Thyroid gland (tissue), 4 donors: Measurements from ENCODE around the gene CAMK1D. TPM values are rescaled to one million over a fixed set of nuclear protein-coding genes. Genes with fewer than 3 reads are reported as not detected.

ENCODE experiments used
- DNase-seq, 2 donors: peaks; one replicate each; pipeline ENCODE4 v3.0.0-alpha.2; 2019
- H3K27ac ChIP-seq, 3 donors: fragments of 200-600 bp; sonication (generic); 1 replicate in 2 of 3; 2 replicates in 1 of 3; pipeline ENCODE4 v1.5.1; 2016 to 2019; ENCODE audit warnings: mild to moderate bottlenecking in 1 of 3, moderate library complexity in 1 of 3
- H3K27me3 ChIP-seq: fragments of 200-600 bp; sonication (generic); one replicate; pipeline ENCODE4 v1.5.1; 2019
- H3K36me3 ChIP-seq, 2 donors: fragments of 200-600 bp; sonication (generic); one replicate each; pipeline ENCODE4 v1.5.1; 2016 to 2019
- H3K4me1 ChIP-seq, 2 donors: fragments of 200-600 bp; sonication (generic); one replicate each; pipeline ENCODE4 v1.5.1; 2017 to 2019
- H3K4me3 ChIP-seq, 3 donors: fragments of 200-600 bp; sonication (generic); replicated peaks in 1 of 3; 1 replicate in 2 of 3; 2 replicates in 1 of 3; pipeline ENCODE4 v1.5.1; 2016; ENCODE audit warnings: mild to moderate bottlenecking in 1 of 3
- H3K9me3 ChIP-seq: fragments of 200-600 bp; sonication (generic); one replicate; pipeline ENCODE4 v1.5.1; 2017
- CTCF ChIP-seq, 6 experiments: fragments of 200-600 bp in 3 of 6; fragments of 450-650 bp in 3 of 6; sonication (generic) in 3 of 6; IDR thresholded peaks; one replicate each; pipeline ENCODE4 v1.5.1; 2016 to 2019; ENCODE audit warnings: antibody characterized with exemption in 6 of 6, mild to moderate bottlenecking in 2 of 6, inconsistent platforms in 1 of 6, moderate library complexity in 1 of 6
- POLR2A ChIP-seq, 2 donors: fragments of 450-650 bp; IDR thresholded peaks; one replicate each; pipeline ENCODE4 v1.6.1; 2017; ENCODE audit warnings: antibody characterized with exemption in 2 of 2, mild to moderate bottlenecking in 2 of 2, moderate library complexity in 1 of 2
- WGBS, 2 donors: methylation state at CpG; one replicate each; pipeline ENCODE4 v1.1.5; 2017; 5-methylcytosine and 5-hydroxymethylcytosine counted together
- intact Hi-C: fragments of 100-400 bp; cut with DNase I; formaldehyde crosslinking; loops from one replicate; pipeline ENCODE4 v1.15.1; 2023
- total RNA-seq, 4 donors: library from RNA; depleted of rRNA; stranded (reverse); fragments of >200 nt; gene quantifications; one replicate each; pipeline ENCODE4 v1.2.3, GENCODE V29; 2016

Gene CAMK1D
- total RNA-seq, 4 donors from 2014 or later = 12.2 to 29.6 (median 17.4) TPM

DNA sequence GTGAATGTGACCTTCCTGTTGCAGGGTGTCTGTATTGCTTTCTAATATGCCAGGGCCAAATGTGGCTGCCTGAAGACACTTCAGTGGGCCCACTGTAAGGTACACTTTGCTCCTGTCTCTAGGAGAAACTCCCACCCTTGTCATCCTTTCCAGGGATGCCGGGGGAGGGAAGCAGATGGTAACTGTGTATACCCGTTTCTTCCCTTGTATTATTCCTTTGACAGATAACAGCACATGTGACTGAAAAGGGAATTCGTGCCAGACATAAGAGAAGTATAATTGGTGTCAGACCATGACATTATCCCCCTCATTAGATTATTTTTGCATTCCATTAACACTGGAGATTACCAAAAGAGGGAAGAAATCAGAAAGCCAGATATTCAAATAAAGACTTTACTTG lies 317.7 kb downstream of the CAMK1D start:
- 85 to 90% methylated on average over 3 of the region's 3 CpGs for WGBS, 2 donors
- DNase-seq = no peak
- Histone ChIP-seq H3K36me3 (no peaks in the 10 kb centered on the region), H3K27me3 (no peaks in the 10 kb centered on the region), H3K4me3 (no peak overlapping the region), H3K27ac (no peak overlapping the region), H3K9me3 (no peaks in the 10 kb centered on the region), H3K4me1 (peaks cover 11 to 18% of the 10 kb centered on the region in 2 donors)
- no peak for TF ChIP-seq CTCF (IDR thresholded peaks at IDR 0.05)
- no peak for TF ChIP-seq POLR2A (IDR thresholded peaks at IDR 0.05)
- intact Hi-C loops = no loop called here

DNA sequence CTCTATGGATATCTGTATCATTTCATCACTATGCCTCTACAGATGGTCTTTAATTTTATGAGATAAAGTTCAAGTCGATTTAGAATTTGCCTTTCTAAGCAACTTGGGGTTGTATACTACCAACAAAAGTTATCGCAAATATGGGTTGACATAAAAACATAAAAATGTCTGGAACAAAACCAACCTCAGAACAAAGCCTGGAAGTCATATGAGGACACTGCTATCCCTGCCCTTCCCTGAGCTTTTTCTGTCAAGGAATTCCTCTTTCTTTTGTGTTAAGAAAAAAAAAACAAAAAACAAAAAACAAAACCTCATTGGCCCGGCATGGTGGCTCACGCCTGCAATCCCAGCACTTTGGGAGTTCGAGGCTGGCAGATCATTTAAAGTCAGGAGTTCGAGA lies 319.3 kb downstream of the CAMK1D start:
- Histone ChIP-seq H3K4me1 (peaks cover under 1 to 8% of the 10 kb centered on the region in 2 donors), H3K4me3 (no peak overlapping the region), H3K27me3 (no peaks in the 10 kb centered on the region), H3K36me3 (no peaks in the 10 kb centered on the region), H3K9me3 (no peaks in the 10 kb centered on the region), H3K27ac (no peak overlapping the region)
- DNase-seq = no peak
- WGBS, 2 donors = 80 to 81% methylated on average over 6 of the region's 6 CpGs
- TF ChIP-seq CTCF (IDR thresholded peaks at IDR 0.05) (no peak), POLR2A (IDR thresholded peaks at IDR 0.05) (no peak)
- intact Hi-C loops = no loop called here

GRCh38 chr10:12670004-12670403 lies 320.7 kb downstream of the CAMK1D start:
- H3K27ac ChIP-seq = no peak overlapping the region
- no peak overlapping the region for H3K4me3 ChIP-seq
- H3K36me3 ChIP-seq = no peaks in the 10 kb centered on the region
- TF ChIP-seq CTCF (IDR thresholded peaks at IDR 0.05) (no peak), POLR2A (IDR thresholded peaks at IDR 0.05) (no peak)
- intact Hi-C loops = no loop called here
- 86 to 98% methylated on average over 7 of the region's 7 CpGs for WGBS, 2 donors
- H3K4me1 ChIP-seq = no peaks in the 10 kb centered on the region
- DNase-seq = no peak
- no peaks in the 10 kb centered on the region for H3K9me3 ChIP-seq
- H3K27me3 ChIP-seq = no peaks in the 10 kb centered on the region

GRCh38 chr10:12675186-12675585 lies 325.8 kb downstream of the CAMK1D start:
- Histone ChIP-seq H3K4me1 (no peaks in the 10 kb centered on the region), H3K9me3 (no peaks in the 10 kb centered on the region), H3K27me3 (no peaks in the 10 kb centered on the region), H3K36me3 (no peaks in the 10 kb centered on the region), H3K4me3 (no peak overlapping the region), H3K27ac (no peak overlapping the region)
- DNase-seq = no peak
- intact Hi-C loops = no loop called here
- TF ChIP-seq POLR2A (IDR thresholded peaks at IDR 0.05) (no peak), CTCF (IDR thresholded peaks at IDR 0.05) (no peak)

- Histone ChIP-seq H3K4me3 (no peak overlapping the region), H3K4me1 (no peaks in the 10 kb centered on the region), H3K27ac (no peak overlapping the region), H3K9me3 (no peaks in the 10 kb centered on the region), H3K27me3 (no peaks in the 10 kb centered on the region), H3K36me3 (no peaks in the 10 kb centered on the region)
- intact Hi-C loops = no loop called here
- DNase-seq = no peak
- no peak for TF ChIP-seq POLR2A (IDR thresholded peaks at IDR 0.05)
- TF ChIP-seq CTCF (IDR thresholded peaks at IDR 0.05) = no peak
- WGBS, 2 donors = 96 to 98% methylated on average over 6 of the region's 6 CpGs
Measured at GRCh38 chr10:12679636-12680035, 330.3 kb downstream of the CAMK1D start.
